ENCODE results near the gene MLLT10.

Gene MLLT10

DNA sequence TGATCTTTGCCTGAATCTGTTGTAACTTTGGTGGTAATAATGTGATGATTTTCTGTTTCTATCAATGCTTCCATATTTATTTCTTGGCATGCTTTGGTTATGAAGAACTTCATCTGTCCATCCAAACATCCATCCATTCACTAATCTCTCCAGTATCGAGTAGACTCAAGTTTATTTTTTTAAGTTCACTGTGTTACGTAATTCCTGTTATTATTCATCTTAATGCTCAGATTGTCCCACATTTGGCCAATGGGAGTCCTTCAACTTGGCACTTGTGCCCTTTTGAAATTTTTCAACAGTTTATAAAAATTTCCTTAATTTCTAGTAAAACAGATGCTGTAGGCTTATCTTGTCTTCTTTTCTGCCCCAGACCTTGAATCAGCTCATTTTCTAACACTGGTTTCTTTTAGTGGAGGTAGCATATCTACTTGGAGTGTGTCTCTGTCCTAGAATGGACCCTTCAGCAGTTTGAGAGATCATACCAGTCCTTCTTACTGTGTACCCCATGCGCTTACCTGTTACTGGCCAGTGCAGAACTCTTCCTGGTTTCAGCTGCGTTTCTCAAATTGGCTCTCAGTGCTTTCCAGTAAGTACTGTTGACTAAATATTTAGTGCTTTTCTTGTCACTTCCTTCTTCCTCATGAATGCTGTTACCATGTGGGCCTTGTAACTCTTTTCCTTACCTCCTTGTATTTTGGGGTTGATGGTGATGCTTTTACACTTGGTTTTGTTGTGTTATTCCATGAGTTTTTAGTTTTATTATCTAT, 100.8 kb downstream of the MLLT10 start:
- Histone ChIP-seq H3K9ac (no peak overlapping the region), H3K79me2 (peaks cover 30% of the 10 kb centered on the region), H3K4me3 (ENCODE audit: low read depth, low read length) (no peak overlapping the region), H3K27me3 (ENCODE audit: control insufficient read depth, insufficient read depth, low read length) (no peaks in the 10 kb centered on the region), H3K4me1 (no peaks in the 10 kb centered on the region), H3K9me3 (ENCODE audit: control insufficient read depth, low read length) (no peaks in the 10 kb centered on the region), H3K27ac (no peak overlapping the region), H3K4me2 (ENCODE audit: low read length) (no peak overlapping the region), H2AFZ (no peak overlapping the region), H3K36me3 (ENCODE audit: control insufficient read depth, insufficient read depth, low read length) (no peaks in the 10 kb centered on the region)
- TF ChIP-seq, protein P1, sequence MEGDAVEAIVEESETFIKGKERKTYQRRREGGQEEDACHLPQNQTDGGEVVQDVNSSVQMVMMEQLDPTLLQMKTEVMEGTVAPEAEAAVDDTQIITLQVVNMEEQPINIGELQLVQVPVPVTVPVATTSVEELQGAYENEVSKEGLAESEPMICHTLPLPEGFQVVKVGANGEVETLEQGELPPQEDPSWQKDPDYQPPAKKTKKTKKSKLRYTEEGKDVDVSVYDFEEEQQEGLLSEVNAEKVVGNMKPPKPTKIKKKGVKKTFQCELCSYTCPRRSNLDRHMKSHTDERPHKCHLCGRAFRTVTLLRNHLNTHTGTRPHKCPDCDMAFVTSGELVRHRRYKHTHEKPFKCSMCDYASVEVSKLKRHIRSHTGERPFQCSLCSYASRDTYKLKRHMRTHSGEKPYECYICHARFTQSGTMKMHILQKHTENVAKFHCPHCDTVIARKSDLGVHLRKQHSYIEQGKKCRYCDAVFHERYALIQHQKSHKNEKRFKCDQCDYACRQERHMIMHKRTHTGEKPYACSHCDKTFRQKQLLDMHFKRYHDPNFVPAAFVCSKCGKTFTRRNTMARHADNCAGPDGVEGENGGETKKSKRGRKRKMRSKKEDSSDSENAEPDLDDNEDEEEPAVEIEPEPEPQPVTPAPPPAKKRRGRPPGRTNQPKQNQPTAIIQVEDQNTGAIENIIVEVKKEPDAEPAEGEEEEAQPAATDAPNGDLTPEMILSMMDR (IDR thresholded peaks at IDR 0.05), result no peak

DNA sequence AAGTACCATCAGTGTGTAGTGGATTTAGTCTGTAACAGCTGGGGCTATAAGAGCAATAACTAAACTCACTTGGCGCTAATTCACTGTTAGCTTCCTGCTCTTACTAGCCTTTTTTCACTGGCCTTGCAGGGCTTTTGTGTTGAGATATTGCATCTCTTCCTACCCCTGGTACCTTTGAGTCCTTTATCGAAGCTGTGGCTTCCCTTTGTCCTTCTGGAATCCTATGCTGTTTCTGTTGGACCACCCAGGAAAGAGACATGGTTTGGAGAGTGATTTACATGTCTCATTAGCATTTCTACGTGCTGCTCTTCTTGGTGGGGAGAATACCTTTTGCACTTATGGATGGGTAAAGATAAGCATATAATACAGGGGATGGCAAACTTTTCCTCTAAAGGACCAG, 103.8 kb downstream of the MLLT10 start:
- Histone ChIP-seq H3K9ac (no peak overlapping the region), H3K36me3 (ENCODE audit: control insufficient read depth, insufficient read depth, low read length) (no peaks in the 10 kb centered on the region), H3K79me2 (peaks cover 27% of the 10 kb centered on the region), H2AFZ (no peak overlapping the region), H3K27me3 (ENCODE audit: control insufficient read depth, insufficient read depth, low read length) (no peaks in the 10 kb centered on the region), H3K4me1 (no peaks in the 10 kb centered on the region), H3K9me3 (ENCODE audit: control insufficient read depth, low read length) (no peaks in the 10 kb centered on the region), H3K4me2 (ENCODE audit: low read length) (no peak overlapping the region), H3K4me3 (ENCODE audit: low read depth, low read length) (no peak overlapping the region), H3K27ac (no peak overlapping the region)
- TF ChIP-seq, protein P1 (IDR thresholded peaks at IDR 0.05), result no peak

- no peaks in the 10 kb centered on the region for H3K27me3 ChIP-seq (ENCODE audit: control insufficient read depth, insufficient read depth, low read length)
- H3K4me3 ChIP-seq (ENCODE audit: low read depth, low read length), result no peak overlapping the region
- no peaks in the 10 kb centered on the region for H3K9me3 ChIP-seq (ENCODE audit: control insufficient read depth, low read length)
- H3K36me3 ChIP-seq (ENCODE audit: control insufficient read depth, insufficient read depth, low read length), result no peaks in the 10 kb centered on the region
- H3K4me1 ChIP-seq, result no peaks in the 10 kb centered on the region
- H3K27ac ChIP-seq, result no peak overlapping the region
- H3K79me2 ChIP-seq, result peaks cover 26% of the 10 kb centered on the region
- H2AFZ ChIP-seq, result no peak overlapping the region
- TF ChIP-seq, protein P1 (IDR thresholded peaks at IDR 0.05), result no peak
- no peak overlapping the region for H3K9ac ChIP-seq
- no peak overlapping the region for H3K4me2 ChIP-seq (ENCODE audit: low read length)
Observed at GRCh38 chr10:21638681-21639080, 104.6 kb downstream of the MLLT10 start.

DNA sequence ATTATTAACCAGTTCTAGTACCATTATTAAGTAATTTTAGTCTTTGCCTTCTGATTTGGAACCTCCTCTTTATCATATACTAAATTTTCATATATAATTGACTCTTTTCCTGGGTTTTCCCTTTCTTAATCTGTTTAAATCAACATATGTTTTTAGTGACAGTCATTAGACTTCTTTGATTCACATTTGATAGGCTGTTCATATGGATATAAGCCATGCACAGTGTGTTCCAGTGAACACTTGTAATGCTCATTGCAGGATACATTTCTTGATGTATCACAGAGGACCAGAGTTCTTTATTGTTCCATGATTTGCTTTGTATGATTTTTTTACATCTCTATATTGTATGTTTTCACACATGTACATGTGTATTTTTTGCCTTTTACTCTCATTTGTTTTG, 114.0 kb downstream of the MLLT10 start:
- Histone ChIP-seq H3K9me3 (ENCODE audit: control insufficient read depth, low read length) (no peaks in the 10 kb centered on the region), H3K4me3 (ENCODE audit: low read depth, low read length) (no peak overlapping the region), H3K4me1 (no peaks in the 10 kb centered on the region), H3K9ac (no peak overlapping the region), H3K27me3 (ENCODE audit: control insufficient read depth, insufficient read depth, low read length) (no peaks in the 10 kb centered on the region), H3K27ac (no peak overlapping the region), H3K36me3 (ENCODE audit: control insufficient read depth, insufficient read depth, low read length) (no peaks in the 10 kb centered on the region), H2AFZ (no peak overlapping the region), H3K79me2 (peaks cover 46% of the 10 kb centered on the region), H3K4me2 (ENCODE audit: low read length) (no peak overlapping the region)
- TF ChIP-seq, protein P1 (IDR thresholded peaks at IDR 0.05), result no peak

DNA sequence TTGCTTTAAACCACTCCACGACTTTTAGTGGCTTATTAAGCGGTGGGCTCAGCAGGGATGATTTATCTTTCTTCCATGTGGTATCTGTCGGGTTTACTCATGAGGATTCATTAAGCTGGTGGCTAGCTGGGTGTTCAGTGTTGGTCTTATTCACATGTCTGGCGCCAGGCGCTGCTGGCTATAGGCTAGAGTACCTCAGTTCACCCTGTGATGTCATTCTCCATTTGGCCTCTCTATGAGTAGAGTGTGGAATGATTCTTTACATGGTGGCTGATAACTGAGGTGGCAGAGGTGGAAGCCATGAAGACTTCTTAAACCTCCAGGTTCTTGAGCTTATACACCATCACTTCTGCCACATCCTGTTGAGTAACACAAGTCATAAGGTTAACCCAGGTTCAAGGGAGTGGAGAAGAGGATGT, 115.4 kb downstream of the MLLT10 start:
- Histone ChIP-seq H3K27ac (no peak overlapping the region), H3K9ac (no peak overlapping the region)
- TF ChIP-seq, protein P1 (IDR thresholded peaks at IDR 0.05), result no peak

More for the DNA sequence above, 115.4 kb downstream of the MLLT10 start:
- Histone ChIP-seq H2AFZ (no peak overlapping the region), H3K4me3 (ENCODE audit: low read depth, low read length) (no peak overlapping the region), H3K79me2 (peaks cover 58% of the 10 kb centered on the region), H3K27me3 (ENCODE audit: control insufficient read depth, insufficient read depth, low read length) (no peaks in the 10 kb centered on the region), H3K36me3 (ENCODE audit: control insufficient read depth, insufficient read depth, low read length) (no peaks in the 10 kb centered on the region), H3K4me2 (ENCODE audit: low read length) (no peak overlapping the region), H3K4me1 (peaks cover 4% of the 10 kb centered on the region), H3K9me3 (ENCODE audit: control insufficient read depth, low read length) (no peaks in the 10 kb centered on the region)
